ENCODE measurements around the gene FRMD1. TPM values are rescaled to one million over a fixed set of nuclear protein-coding genes. Genes with fewer than 3 reads are reported as not detected.
A peak's percentile ranks its signal among the peaks of the same experiment; 100 is the strongest.

The FRMD1 gene
- total RNA-seq, 3 donors from 2014 or later, result 0.29 to 0.96 (median 0.66) TPM

- H3K4me1 ChIP-seq, result no peaks in the 10 kb centered on the region
- no peak overlapping the region for H3K27ac ChIP-seq
- TF ChIP-seq, protein P1, sequence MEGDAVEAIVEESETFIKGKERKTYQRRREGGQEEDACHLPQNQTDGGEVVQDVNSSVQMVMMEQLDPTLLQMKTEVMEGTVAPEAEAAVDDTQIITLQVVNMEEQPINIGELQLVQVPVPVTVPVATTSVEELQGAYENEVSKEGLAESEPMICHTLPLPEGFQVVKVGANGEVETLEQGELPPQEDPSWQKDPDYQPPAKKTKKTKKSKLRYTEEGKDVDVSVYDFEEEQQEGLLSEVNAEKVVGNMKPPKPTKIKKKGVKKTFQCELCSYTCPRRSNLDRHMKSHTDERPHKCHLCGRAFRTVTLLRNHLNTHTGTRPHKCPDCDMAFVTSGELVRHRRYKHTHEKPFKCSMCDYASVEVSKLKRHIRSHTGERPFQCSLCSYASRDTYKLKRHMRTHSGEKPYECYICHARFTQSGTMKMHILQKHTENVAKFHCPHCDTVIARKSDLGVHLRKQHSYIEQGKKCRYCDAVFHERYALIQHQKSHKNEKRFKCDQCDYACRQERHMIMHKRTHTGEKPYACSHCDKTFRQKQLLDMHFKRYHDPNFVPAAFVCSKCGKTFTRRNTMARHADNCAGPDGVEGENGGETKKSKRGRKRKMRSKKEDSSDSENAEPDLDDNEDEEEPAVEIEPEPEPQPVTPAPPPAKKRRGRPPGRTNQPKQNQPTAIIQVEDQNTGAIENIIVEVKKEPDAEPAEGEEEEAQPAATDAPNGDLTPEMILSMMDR (IDR thresholded peaks at IDR 0.05), result no peak
- TF ChIP-seq POLR2A (IDR thresholded peaks at IDR 0.05) (no peak), POLR2AphosphoS5 (IDR thresholded peaks at IDR 0.05) (no peak)
- H3K27me3 ChIP-seq, result no peaks in the 10 kb centered on the region
- no peaks in the 10 kb centered on the region for H3K36me3 ChIP-seq
- intact Hi-C loops (cut with DNase I; ENCODE audit: low total_unique reads), result loop anchor here (5.0 kb wide), 1 partner anchor 210 kb away; no protein-coding TSS in a partner anchor
- no peaks in the 10 kb centered on the region for H3K9me3 ChIP-seq
- no peak overlapping the region for H3K4me3 ChIP-seq
- DNase-seq (ENCODE audit: low spot score in 2 of 2), result peak; percentile 7 to 33
These were observed 43.0 kb upstream of the FRMD1 start for GRCh38 chr6:168122011-168122410.

- no peaks in the 10 kb centered on the region for H3K27me3 ChIP-seq
- H3K9me3 ChIP-seq, result no peaks in the 10 kb centered on the region
- no peaks in the 10 kb centered on the region for H3K4me1 ChIP-seq
- H3K4me3 ChIP-seq, result no peak overlapping the region
- TF ChIP-seq POLR2AphosphoS5 (IDR thresholded peaks at IDR 0.05) (no peak), POLR2A (IDR thresholded peaks at IDR 0.05) (no peak)
- TF ChIP-seq, protein P1 (IDR thresholded peaks at IDR 0.05), result no peak
- intact Hi-C loops (cut with DNase I; ENCODE audit: low total_unique reads), result loop anchor here (5.0 kb wide), 1 partner anchor 209 kb away; no protein-coding TSS in a partner anchor
- no peaks in the 10 kb centered on the region for H3K36me3 ChIP-seq
- H3K27ac ChIP-seq, result no peak overlapping the region
- peak; percentile 7 to 43 for DNase-seq (ENCODE audit: low spot score in 2 of 2)
These were observed 42.3 kb upstream of the FRMD1 start for GRCh38 chr6:168121303-168121665.

DNA sequence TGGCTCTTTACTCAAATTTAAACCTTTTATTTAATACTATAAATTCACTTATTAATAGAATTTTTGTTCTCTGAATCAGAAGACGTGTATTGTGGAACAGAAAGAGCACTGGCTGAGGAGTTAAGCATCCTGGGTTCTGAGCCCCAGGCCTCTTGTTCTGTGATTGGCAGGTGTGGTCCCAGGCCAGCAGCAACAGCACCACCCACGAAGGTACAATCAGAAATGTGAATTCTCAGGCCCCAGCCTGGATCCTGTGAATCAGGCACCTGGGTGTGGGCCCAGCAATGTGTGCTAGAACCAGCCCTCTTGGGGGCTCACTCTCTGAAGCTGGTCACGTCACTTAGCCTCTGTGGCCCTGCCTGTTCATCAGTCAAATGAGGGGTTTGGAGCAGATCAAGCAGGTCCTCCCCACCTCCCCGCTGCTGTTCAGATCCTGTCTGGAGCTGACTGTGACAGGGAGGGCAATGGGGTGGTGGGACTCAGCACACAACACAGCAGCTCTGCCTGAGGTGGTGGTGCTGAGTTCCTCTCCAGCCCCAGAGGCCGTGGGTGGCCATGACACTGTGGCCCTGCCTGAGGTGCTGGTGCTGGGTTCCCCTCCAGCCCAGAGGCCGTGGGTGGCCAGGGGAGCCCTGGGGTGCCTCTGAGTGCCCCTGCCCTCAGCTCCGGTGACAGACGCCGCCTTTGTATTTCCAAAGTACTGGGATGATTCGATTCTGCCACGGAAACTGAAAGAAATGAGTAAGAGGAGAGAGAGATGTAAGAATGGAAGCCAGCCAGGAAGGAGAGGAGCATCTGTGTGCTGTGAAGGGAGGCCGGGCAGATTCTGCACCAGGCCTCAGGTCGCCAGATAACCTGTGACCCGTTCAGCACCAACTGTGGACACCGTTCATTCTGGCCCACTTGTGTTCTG, 41.6 kb upstream of the FRMD1 start:
- Histone ChIP-seq H3K9me3 (no peaks in the 10 kb centered on the region), H3K27me3 (no peaks in the 10 kb centered on the region), H3K36me3 (no peaks in the 10 kb centered on the region), H3K4me1 (no peaks in the 10 kb centered on the region), H3K27ac (no peak overlapping the region), H3K4me3 (no peak overlapping the region)
- TF ChIP-seq POLR2AphosphoS5 (IDR thresholded peaks at IDR 0.05), result no peak
- DNase-seq (ENCODE audit: low spot score in 2 of 2), result peak; percentile 13 to 46
- intact Hi-C loops (cut with DNase I; ENCODE audit: low total_unique reads), result loop anchor here (1.0 to 5.0 kb wide), 2 partner anchors 48 to 208 kb away; no protein-coding TSS in a partner anchor

DNA sequence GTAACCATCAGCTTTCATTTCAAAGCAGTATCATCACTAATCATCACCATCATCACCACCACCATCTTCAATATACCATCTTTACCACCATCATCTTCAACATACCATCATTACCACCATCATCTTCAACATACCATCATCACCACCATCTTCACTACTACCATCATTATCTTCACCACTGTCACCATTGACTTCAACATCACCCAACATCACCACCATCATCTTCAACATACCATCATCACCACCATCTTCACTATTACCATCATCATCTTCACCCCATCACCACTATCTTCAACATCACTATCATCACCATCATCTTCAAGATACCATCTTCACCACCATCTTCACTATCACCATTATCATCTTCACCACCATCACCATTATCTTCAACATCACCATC, 40.5 kb upstream of the FRMD1 start:
- no peaks in the 10 kb centered on the region for H3K36me3 ChIP-seq
- intact Hi-C loops (cut with DNase I; ENCODE audit: low total_unique reads), result no loop called here
- H3K27ac ChIP-seq, result no peak overlapping the region
- no peaks in the 10 kb centered on the region for H3K4me1 ChIP-seq
- no peaks in the 10 kb centered on the region for H3K9me3 ChIP-seq
- H3K4me3 ChIP-seq, result no peak overlapping the region
- TF ChIP-seq POLR2AphosphoS5 (IDR thresholded peaks at IDR 0.05), result no peak
- TF ChIP-seq POLR2A (IDR thresholded peaks at IDR 0.05), result no peak
- TF ChIP-seq, protein P1 (IDR thresholded peaks at IDR 0.05), result no peak
- no peak for DNase-seq (ENCODE audit: low spot score in 2 of 2)
- H3K27me3 ChIP-seq, result no peaks in the 10 kb centered on the region

- H3K4me1 ChIP-seq, result no peaks in the 10 kb centered on the region
- no peaks in the 10 kb centered on the region for H3K9me3 ChIP-seq
- peak overlapping the region in 1 of 2 donors; percentile 11 for H3K27ac ChIP-seq
- H3K4me3 ChIP-seq, result no peak overlapping the region
- peak in 1 of 2 donors; percentile 15 for DNase-seq (ENCODE audit: low spot score in 2 of 2)
- intact Hi-C loops (cut with DNase I; ENCODE audit: low total_unique reads), result no loop called here
- TF ChIP-seq, protein P1 (IDR thresholded peaks at IDR 0.05), result no peak
- TF ChIP-seq POLR2AphosphoS5 (IDR thresholded peaks at IDR 0.05), result no peak
- H3K36me3 ChIP-seq, result no peaks in the 10 kb centered on the region
- no peaks in the 10 kb centered on the region for H3K27me3 ChIP-seq
These were observed 39.9 kb upstream of the FRMD1 start for GRCh38 chr6:168118935-168119334.
